Panc1 (cell line): ENCODE measurements around the gene R3HDM2. TPM values are rescaled to one million over a fixed set of nuclear protein-coding genes. Genes with fewer than 3 reads are reported as not detected.

Source experiments
- ATAC-seq: fragments of 200-7000 bp; cut with Tn5 transposase; 2 replicates; pipeline ENCODE4 v1.9.1; 2020; ENCODE audit warnings: mild to moderate bottlenecking, moderate library complexity
- BruUV-seq: library from RNA; stranded (reverse); fragments of 400-500 nt; replicated peaks from 2 replicates; lab custom pipeline; 2021; lab: Mats Ljungman, UMichigan
- CTCF ChIA-PET: fragments of 300-600 bp; sonication (Branson Sonifier 250); formaldehyde crosslinking; loops from one replicate; lab custom pipeline; 2022; ENCODE audit warnings: antibody characterized with exemption; lab: Charles Lee
- POLR2A ChIA-PET: fragments of 300-600 bp; sonication (Branson Sonifier 250); formaldehyde crosslinking; loops from one replicate; lab custom pipeline; 2022; ENCODE audit warnings: antibody characterized with exemption; lab: Charles Lee
- DNase-seq: peaks from one replicate; pipeline ENCODE4 v3.0.0-alpha.2; 2010; ENCODE audit warnings: low read depth, low spot score
- H3K27ac ChIP-seq: 2 replicates; pipeline ENCODE4 v1.5.1; 2011; ENCODE audit warnings: mild to moderate bottlenecking, low read length, inconsistent platforms
- H3K27me3 ChIP-seq: fragments of 200-500 bp; sonication (Bioruptor generic); 2 replicates; pipeline ENCODE4 v1.6.0; 2014; ENCODE audit warnings: low read length, inconsistent platforms; ENCODE audit not compliant: control insufficient read depth, insufficient read depth
- H3K36me3 ChIP-seq: fragments of 200-500 bp; sonication (Bioruptor generic); 2 replicates; pipeline ENCODE4 v1.5.1; 2014; ENCODE audit warnings: inconsistent platforms, mild to moderate bottlenecking, low read length, moderate library complexity; ENCODE audit not compliant: control insufficient read depth, insufficient read depth
- H3K4me1 ChIP-seq: 2 replicates; pipeline ENCODE4 v1.5.1; 2011; ENCODE audit warnings: inconsistent platforms, mild to moderate bottlenecking, low read length, moderate library complexity; ENCODE audit not compliant: control insufficient read depth, insufficient read depth
- H3K4me3 ChIP-seq, 2 experiments: 2 replicates each; pipeline ENCODE4 v1.5.1; 2011 to 2012; ENCODE audit warnings: low read depth in 2 of 2, low read length in 2 of 2, mild to moderate bottlenecking in 2 of 2, inconsistent platforms in 1 of 2, moderate library complexity in 1 of 2
- H3K9me3 ChIP-seq: fragments of 200-500 bp; sonication (Bioruptor generic); 2 replicates; pipeline ENCODE4 v1.5.1; 2014; ENCODE audit warnings: low read depth, mild to moderate bottlenecking, inconsistent platforms, low read length, moderate library complexity; ENCODE audit not compliant: control insufficient read depth, insufficient read depth
- POLR2AphosphoS5 ChIP-seq: IDR thresholded peaks from 2 replicates; pipeline ENCODE4 v1.6.1; 2012; ENCODE audit warnings: mild to moderate bottlenecking, low read depth, low read length, moderate library complexity
- SIN3A ChIP-seq: IDR thresholded peaks from 2 replicates; pipeline ENCODE4 v1.6.1; 2012; ENCODE audit warnings: low read depth, mild to moderate bottlenecking, low read length, moderate library complexity, borderline replicate concordance; ENCODE audit not compliant: insufficient read depth
- TCF7L2 ChIP-seq: IDR thresholded peaks from 2 replicates; pipeline ENCODE4 v1.6.1; 2011; ENCODE audit warnings: mild to moderate bottlenecking, low read depth, low read length, inconsistent platforms
- in situ Hi-C: cut with HindIII; loops from 2 replicates; pipeline ENCODE4 v1.10.0; 2016; ENCODE audit warnings: low sequenced_read_pairs, low pct_unique_long_range_greater_than_20kb
- intact Hi-C: fragments of 100-400 bp; cut with micrococcal nuclease; formaldehyde crosslinking; loops from one replicate; pipeline ENCODE4 v1.10.0; 2022; ENCODE audit not compliant: unreplicated experiment
- total RNA-seq: library from RNA; stranded (reverse); gene quantifications from one replicate; pipeline ENCODE4 v1.2.1, GENCODE V29; 2021; ENCODE audit not compliant: unreplicated experiment
- TF ChIP-seq, protein P1 (sequence below), 2 experiments: IDR thresholded peaks; 2 replicates each; pipeline ENCODE4 v1.6.1; 2011 to 2012; ENCODE audit warnings: low read depth in 2 of 2, control low read depth in 1 of 2, low read length in 1 of 2, mild to moderate bottlenecking in 1 of 2, moderate library complexity in 1 of 2; ENCODE audit not compliant: insufficient read depth in 1 of 2
- TF ChIP-seq, protein P2 (sequence below): fragments of 450-650 bp; IDR thresholded peaks from 2 replicates; pipeline ENCODE4 v1.5.1; 2017; ENCODE audit warnings: mild to moderate bottlenecking

Gene R3HDM2
- total RNA-seq, 1 experiment from 2014 or later = 56.5 TPM

DNA sequence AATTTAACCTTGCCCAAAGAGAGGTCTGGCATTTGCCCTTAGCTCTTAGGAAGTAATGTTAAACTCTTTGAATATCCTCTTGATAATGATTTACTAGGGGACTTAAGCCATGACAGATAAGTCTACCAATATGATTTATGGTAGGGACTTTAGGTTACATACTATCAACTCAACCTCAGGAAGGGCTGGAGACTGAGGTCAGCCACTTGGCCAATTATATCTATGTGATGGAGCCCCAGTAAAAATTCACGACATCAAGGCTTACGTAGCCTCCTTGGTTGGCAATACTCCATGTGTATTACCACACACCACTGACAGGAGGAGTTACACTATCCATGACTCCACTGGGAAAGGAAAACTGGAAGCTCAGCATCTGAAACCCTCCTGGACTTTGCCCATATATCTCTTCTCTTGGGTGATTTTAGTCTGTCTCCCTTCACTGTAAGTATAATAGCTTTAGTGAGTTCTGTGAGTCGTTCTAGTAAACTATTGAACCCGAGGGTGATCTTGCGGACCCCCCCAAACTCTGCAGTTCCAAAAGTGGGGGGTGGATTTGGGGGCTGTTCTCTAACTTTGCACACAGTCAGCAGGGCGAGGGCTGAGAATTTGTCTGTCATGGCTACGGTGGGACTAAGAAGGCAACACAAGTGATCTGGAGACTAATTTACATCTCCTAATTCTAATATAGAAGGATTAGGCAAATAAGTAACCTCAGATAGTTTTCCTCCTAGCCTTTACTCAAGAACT, 62.3 kb downstream of the R3HDM2 start:
- POLR2A ChIA-PET = no interaction called here
- Histone ChIP-seq H3K4me3 (no peak overlapping the region), H3K9me3 (peaks cover 11% of the 10 kb centered on the region; the same call in 1 of the 2 replicates), H3K27ac (no peak overlapping the region), H3K36me3 (no peaks in the 10 kb centered on the region), H3K27me3 (no peaks in the 10 kb centered on the region), H3K4me1 (no peaks in the 10 kb centered on the region)
- TF ChIP-seq, protein P1, sequence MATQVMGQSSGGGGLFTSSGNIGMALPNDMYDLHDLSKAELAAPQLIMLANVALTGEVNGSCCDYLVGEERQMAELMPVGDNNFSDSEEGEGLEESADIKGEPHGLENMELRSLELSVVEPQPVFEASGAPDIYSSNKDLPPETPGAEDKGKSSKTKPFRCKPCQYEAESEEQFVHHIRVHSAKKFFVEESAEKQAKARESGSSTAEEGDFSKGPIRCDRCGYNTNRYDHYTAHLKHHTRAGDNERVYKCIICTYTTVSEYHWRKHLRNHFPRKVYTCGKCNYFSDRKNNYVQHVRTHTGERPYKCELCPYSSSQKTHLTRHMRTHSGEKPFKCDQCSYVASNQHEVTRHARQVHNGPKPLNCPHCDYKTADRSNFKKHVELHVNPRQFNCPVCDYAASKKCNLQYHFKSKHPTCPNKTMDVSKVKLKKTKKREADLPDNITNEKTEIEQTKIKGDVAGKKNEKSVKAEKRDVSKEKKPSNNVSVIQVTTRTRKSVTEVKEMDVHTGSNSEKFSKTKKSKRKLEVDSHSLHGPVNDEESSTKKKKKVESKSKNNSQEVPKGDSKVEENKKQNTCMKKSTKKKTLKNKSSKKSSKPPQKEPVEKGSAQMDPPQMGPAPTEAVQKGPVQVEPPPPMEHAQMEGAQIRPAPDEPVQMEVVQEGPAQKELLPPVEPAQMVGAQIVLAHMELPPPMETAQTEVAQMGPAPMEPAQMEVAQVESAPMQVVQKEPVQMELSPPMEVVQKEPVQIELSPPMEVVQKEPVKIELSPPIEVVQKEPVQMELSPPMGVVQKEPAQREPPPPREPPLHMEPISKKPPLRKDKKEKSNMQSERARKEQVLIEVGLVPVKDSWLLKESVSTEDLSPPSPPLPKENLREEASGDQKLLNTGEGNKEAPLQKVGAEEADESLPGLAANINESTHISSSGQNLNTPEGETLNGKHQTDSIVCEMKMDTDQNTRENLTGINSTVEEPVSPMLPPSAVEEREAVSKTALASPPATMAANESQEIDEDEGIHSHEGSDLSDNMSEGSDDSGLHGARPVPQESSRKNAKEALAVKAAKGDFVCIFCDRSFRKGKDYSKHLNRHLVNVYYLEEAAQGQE (IDR thresholded peaks at IDR 0.05; ENCODE audit: insufficient read depth in 1 of 2, low read depth in 2 of 2, low read length in 1 of 2) = no peak
- no peak for TF ChIP-seq POLR2AphosphoS5
- TF ChIP-seq SIN3A = no peak
- no peak for TF ChIP-seq TCF7L2
- CTCF ChIA-PET = interaction anchor here (0.6 kb wide), 1 partner anchor 223 kb away, joined by 3 read pairs; no protein-coding TSS in a partner anchor
- no TSS peak for BruUV-seq
- ATAC-seq = no peak
- intact Hi-C loops (no loop called here), in situ Hi-C loops (no loop called here)
- DNase-seq = no peak

DNA sequence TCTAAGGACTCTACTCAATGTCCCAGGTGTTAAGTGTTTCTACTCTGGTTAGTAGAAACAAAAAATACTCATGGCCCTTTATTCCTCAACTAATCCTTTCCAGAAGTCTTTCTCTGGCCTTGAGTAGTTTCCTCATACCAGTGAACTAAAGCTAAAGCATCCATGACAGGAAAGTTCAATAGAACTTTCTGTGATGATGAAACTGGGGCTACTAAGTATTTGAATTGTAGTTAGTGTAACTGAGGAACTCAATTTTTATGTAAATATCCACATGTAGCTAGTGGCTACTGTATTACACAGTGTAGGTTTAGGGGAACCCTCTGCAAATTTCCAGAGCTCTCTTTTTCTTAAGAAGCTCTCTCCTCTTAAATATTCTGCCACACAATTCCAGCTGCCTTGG, 63.7 kb downstream of the R3HDM2 start:
- Histone ChIP-seq H3K27me3 (no peaks in the 10 kb centered on the region), H3K9me3 (peaks cover 11% of the 10 kb centered on the region; the same call in 1 of the 2 replicates), H3K4me3 (no peak overlapping the region), H3K4me1 (no peaks in the 10 kb centered on the region), H3K36me3 (no peaks in the 10 kb centered on the region), H3K27ac (no peak overlapping the region)
- DNase-seq (no peak), ATAC-seq (no peak)
- TF ChIP-seq TCF7L2 (no peak), SIN3A (no peak), POLR2AphosphoS5 (no peak)
- TF ChIP-seq, protein P1 (IDR thresholded peaks at IDR 0.05; ENCODE audit: insufficient read depth in 1 of 2, low read depth in 2 of 2, low read length in 1 of 2) = no peak
- TF ChIP-seq, protein P2, sequence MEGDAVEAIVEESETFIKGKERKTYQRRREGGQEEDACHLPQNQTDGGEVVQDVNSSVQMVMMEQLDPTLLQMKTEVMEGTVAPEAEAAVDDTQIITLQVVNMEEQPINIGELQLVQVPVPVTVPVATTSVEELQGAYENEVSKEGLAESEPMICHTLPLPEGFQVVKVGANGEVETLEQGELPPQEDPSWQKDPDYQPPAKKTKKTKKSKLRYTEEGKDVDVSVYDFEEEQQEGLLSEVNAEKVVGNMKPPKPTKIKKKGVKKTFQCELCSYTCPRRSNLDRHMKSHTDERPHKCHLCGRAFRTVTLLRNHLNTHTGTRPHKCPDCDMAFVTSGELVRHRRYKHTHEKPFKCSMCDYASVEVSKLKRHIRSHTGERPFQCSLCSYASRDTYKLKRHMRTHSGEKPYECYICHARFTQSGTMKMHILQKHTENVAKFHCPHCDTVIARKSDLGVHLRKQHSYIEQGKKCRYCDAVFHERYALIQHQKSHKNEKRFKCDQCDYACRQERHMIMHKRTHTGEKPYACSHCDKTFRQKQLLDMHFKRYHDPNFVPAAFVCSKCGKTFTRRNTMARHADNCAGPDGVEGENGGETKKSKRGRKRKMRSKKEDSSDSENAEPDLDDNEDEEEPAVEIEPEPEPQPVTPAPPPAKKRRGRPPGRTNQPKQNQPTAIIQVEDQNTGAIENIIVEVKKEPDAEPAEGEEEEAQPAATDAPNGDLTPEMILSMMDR = no peak
- in situ Hi-C loops (no loop called here), intact Hi-C loops (no loop called here)
- POLR2A ChIA-PET = no interaction called here
- BruUV-seq = no TSS peak
- CTCF ChIA-PET = no interaction called here
